ENCODE data around the gene FAM107A. TPM values are rescaled to one million over a fixed set of nuclear protein-coding genes. Genes with fewer than 3 reads are reported as not detected.

The FAM107A gene
- total RNA-seq, 4 donors from 2014 or later = 11.0 to 93.3 (median 24.3) TPM

DNA sequence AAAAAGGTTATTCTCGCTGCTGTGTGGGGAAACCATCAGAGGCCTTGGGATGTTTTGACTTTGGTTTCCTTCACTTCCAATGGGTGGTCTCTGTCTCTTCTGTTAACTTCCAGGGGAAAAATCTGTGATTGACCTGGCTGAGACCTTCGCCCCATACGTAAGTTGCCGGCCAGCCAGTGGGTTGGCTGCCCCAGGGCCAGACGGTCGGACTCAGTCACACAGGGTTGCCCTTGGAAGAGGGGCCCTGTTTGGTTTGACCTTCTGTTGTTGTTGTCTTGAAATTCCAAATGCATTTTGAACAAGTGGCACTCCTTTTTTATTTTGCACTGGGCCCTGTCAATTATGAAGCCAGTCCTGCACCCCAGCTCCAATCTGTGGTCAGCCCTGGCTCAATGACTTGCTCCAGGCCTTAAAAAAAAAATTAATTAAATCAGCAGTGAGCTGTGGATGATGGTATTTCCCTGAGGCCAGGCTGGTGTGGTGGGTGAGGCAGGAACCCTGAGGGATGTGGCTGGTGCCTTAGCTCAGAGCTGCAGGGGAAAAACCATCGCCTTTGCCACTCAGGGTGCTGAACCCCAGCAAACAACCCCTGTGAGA is 4.5 kb downstream of the FAM107A start:
- no peak overlapping the region for H3K27ac ChIP-seq
- TF ChIP-seq, protein P1, sequence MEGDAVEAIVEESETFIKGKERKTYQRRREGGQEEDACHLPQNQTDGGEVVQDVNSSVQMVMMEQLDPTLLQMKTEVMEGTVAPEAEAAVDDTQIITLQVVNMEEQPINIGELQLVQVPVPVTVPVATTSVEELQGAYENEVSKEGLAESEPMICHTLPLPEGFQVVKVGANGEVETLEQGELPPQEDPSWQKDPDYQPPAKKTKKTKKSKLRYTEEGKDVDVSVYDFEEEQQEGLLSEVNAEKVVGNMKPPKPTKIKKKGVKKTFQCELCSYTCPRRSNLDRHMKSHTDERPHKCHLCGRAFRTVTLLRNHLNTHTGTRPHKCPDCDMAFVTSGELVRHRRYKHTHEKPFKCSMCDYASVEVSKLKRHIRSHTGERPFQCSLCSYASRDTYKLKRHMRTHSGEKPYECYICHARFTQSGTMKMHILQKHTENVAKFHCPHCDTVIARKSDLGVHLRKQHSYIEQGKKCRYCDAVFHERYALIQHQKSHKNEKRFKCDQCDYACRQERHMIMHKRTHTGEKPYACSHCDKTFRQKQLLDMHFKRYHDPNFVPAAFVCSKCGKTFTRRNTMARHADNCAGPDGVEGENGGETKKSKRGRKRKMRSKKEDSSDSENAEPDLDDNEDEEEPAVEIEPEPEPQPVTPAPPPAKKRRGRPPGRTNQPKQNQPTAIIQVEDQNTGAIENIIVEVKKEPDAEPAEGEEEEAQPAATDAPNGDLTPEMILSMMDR (IDR thresholded peaks at IDR 0.05) = no peak
- TF ChIP-seq POLR2A (IDR thresholded peaks at IDR 0.05) = no peak
- H3K9me3 ChIP-seq = no peaks in the 10 kb centered on the region

DNA sequence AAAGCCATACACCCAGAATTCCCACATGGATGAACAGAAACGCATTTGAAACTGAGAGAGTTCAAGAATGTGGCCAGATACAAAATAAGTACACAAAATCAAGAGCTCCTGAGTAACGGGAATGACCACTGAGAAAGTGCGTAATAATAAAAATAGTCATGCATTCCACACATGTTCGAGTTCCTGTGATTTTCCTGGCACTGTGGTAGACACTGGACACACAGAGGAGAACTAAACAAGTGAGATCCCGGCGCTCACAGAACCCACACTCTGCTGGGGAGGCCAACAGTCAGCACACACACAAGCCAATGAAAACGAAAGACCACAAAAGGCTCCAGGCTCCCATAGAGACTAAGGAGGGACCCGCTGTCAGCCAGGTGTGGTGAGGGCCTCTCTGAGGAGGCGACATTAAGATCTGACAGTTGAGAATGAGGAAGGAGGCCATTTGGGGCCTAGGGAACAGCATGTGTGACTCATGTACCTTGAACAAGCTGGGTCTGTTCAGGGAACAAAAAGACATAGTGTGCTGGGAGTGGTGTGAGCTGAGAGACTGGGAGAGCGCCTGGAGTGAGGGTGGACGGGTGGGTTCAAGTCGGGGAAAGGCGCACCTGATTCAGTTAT is 5.1 kb downstream of the FAM107A start:
- Histone ChIP-seq H3K36me3 (no peaks in the 10 kb centered on the region), H3K4me3 (no peak overlapping the region), H3K4me1 (peaks cover 0 to 14% (median 0%) of the 10 kb centered on the region in 4 donors), H3K9me3 (no peaks in the 10 kb centered on the region), H3K27ac (no peak overlapping the region), H3K27me3 (no peaks in the 10 kb centered on the region)
- DNase-seq = no peak
- TF ChIP-seq, protein P1 (IDR thresholded peaks at IDR 0.05) = no peak
- no peak for TF ChIP-seq POLR2A (IDR thresholded peaks at IDR 0.05)

More for the DNA sequence above, 4.5 kb downstream of the FAM107A start:
- no peak for DNase-seq
- Histone ChIP-seq H3K27me3 (no peaks in the 10 kb centered on the region), H3K4me1 (peaks cover 0 to 14% (median 0%) of the 10 kb centered on the region in 4 donors), H3K4me3 (no peak overlapping the region), H3K36me3 (no peaks in the 10 kb centered on the region)

DNA sequence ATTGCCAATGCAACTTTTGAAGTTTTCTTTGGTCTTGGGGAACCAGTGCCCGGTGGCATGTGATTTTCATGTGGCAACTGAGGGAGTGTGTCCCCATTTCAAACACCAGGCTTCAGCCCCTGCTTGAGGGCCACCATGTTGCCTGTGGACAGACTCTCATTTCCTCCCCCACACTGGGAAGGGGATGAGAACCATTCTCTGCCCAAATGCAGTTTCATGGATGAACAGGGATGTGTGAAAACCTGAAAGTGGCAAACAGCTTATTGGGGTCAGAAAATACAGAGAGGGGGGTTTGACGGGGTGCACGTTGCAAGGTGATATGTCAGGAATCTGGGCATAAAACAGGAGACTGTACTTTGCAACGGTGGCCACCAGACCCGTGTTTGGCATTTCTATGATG is 6.3 kb downstream of the FAM107A start:
- TF ChIP-seq, protein P1 (IDR thresholded peaks at IDR 0.05) = no peak
- Histone ChIP-seq H3K4me1 (peaks cover 0 to 14% (median 0%) of the 10 kb centered on the region in 4 donors), H3K4me3 (no peak overlapping the region), H3K36me3 (no peaks in the 10 kb centered on the region), H3K27me3 (no peaks in the 10 kb centered on the region), H3K27ac (no peak overlapping the region), H3K9me3 (no peaks in the 10 kb centered on the region)
- DNase-seq = no peak

DNA sequence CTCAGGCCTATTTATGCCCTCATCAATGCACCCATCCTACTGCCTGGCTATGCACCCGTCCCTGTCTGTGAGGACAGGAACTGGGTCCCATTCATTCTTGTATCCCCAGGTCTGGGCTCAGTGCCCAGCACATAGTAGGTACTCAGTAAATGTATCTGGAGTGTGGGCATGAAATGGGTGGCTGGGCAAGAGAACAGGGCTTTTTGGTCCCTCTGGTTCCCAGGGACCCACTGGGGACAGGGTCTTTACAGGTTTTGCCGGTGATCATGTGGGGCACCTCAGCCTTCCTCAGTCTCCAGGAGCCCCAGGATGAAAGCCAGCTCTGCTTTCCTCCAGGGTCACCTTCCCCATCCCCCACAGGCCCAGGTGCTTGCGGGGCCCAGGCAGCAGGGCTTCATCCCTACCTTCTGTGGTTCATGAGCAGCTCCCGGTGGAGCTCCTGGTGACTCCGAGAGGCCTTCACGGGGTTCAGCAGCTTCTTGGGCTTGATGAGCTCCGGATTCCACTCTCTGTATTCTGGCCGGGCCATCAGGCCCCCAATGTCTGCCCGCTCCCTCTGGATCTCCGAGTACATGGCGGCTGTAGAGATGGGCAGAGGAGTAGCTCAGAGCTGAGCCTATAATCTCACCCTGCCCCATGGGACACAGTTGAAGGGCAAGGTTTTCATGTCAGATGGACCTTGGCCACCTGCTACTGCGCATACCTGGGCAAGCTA is 7.7 kb downstream of the FAM107A start:
- TF ChIP-seq, protein P1 (IDR thresholded peaks at IDR 0.05) = no peak
- no peak for TF ChIP-seq POLR2A (IDR thresholded peaks at IDR 0.05)
- no peak for DNase-seq
- H3K9me3 ChIP-seq = no peaks in the 10 kb centered on the region
- no peak overlapping the region for H3K27ac ChIP-seq
- H3K36me3 ChIP-seq = no peaks in the 10 kb centered on the region
- H3K4me1 ChIP-seq = peaks cover 0 to 14% (median 0%) of the 10 kb centered on the region in 4 donors
- no peak overlapping the region for H3K4me3 ChIP-seq
- H3K27me3 ChIP-seq = no peaks in the 10 kb centered on the region

DNA sequence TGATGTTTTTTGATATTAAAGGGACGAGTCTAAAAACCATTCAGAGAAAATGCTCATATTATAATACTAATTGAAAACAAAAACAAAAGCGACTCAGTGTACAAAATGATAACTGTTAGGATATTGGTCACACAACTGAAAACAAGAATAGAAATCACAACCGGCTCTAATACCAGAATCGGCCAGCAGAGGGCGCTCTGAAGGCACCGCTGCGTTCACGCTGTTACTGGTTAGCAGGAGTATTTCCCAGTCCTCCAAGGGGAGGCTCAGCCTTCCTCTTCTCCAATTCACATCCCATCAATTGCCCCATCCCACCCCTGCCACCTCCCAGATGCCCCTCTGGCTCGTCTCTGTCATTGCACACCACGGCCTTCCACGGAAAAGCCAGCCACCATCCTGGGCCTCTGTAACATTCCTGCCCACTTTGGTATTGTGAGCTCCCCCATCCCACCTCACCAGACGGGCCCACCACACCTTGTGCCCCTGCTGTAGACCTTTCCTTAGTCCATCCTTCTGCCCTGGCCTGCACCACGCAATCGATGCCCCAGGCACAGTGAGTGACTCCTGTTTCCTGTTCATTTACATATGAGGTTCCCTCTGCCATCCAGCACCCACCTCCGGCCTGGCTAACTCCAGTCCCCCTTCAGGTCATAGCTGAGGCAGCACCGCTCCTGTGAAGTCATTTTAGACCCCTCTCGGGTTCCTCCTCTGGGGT is 8.5 kb downstream of the FAM107A start:
- peaks cover 0 to 12% (median 0%) of the 10 kb centered on the region in 4 donors for H3K4me1 ChIP-seq
- DNase-seq = peak; percentile 52 to 91 (median 87)
- no peak overlapping the region for H3K27ac ChIP-seq
- no peak for TF ChIP-seq POLR2A (IDR thresholded peaks at IDR 0.05)
- TF ChIP-seq, protein P1 (IDR thresholded peaks at IDR 0.05) = peak; percentile 70 to 92 (median 84)
- H3K4me3 ChIP-seq = no peak overlapping the region
- no peaks in the 10 kb centered on the region for H3K36me3 ChIP-seq
- H3K9me3 ChIP-seq = no peaks in the 10 kb centered on the region
- no peaks in the 10 kb centered on the region for H3K27me3 ChIP-seq
